ENCODE data around the gene GLYATL1B. TPM values are rescaled to one million over a fixed set of nuclear protein-coding genes. Genes with fewer than 3 reads are reported as not detected.
"Not testable (repeated sequence)": the region's sequence is repeated elsewhere in the genome, so short reads cannot be mapped to it uniquely, and the experiment has no call there.

GLYATL1B gene
- total RNA-seq = not detected

GRCh38 chr11:59086007-59086406 lies at the start of gene GLYATL1B:
TSS of gene GLYATL1B (plus strand) at chr11:59086307. CDS start at chr11:59086307, 0 bp downstream.
- H3K27me3 Mint-ChIP-seq, DNase-seq, H3K4me3 Mint-ChIP-seq, H3K9me3 Mint-ChIP-seq, H3K36me3 Mint-ChIP-seq, H3K4me1 Mint-ChIP-seq, H3K27ac Mint-ChIP-seq: not testable (repeated sequence)

DNA sequence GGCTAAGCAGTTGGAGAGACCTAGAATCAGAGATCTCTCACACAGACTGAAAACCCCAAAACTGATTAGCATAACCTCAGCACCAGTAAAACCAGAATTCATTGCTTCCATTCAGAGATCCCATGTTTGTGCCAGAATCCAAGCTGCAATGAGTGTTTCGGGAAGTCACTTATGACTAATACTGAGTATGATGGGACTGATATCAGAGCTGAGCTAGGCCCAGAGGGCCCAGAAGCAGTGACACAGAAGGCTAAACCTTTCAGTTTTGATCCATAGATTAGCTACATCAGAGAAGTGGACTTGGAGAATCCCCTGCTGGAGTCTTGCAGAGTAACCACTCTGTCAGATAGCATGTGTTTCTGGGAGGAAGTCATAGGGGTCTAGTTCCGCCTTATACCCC lies 49.6 kb upstream of the GLYATL1B start:
- not testable (repeated sequence) for DNase-seq, H3K9me3 Mint-ChIP-seq, H3K4me1 Mint-ChIP-seq, H3K27ac Mint-ChIP-seq, H3K36me3 Mint-ChIP-seq, H3K4me3 Mint-ChIP-seq
- H3K27me3 Mint-ChIP-seq = peaks cover 35% of the 10 kb centered on the region

DNA sequence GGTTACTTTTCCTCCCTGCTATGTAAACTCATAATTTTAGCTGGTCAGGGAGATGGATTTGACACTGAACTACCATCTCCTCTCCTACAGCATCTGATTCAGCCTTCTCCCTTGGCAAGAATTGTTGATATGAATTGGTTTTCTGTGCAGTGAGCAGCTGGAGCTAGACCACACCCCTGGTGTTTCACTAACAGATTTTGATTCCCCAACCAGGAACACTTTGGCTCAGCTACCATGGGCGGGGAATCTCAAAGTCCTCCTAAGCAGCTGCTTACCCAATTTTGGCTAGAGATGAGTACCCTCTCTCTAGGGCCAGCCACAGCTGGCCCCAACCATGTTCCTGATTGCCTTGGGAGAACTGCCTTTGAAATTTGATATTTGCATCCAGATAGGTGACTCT lies 48.7 kb upstream of the GLYATL1B start:
- H3K9me3 Mint-ChIP-seq, H3K27ac Mint-ChIP-seq, H3K4me1 Mint-ChIP-seq, DNase-seq, H3K36me3 Mint-ChIP-seq, H3K4me3 Mint-ChIP-seq: not testable (repeated sequence)
- peaks cover 37% of the 10 kb centered on the region for H3K27me3 Mint-ChIP-seq

- Mint-ChIP-seq H3K4me1 (no peaks in the 10 kb centered on the region), H3K4me3 (no peak overlapping the region), H3K9me3 (no peaks in the 10 kb centered on the region), H3K36me3 (no peaks in the 10 kb centered on the region), H3K27ac (no peak overlapping the region), H3K27me3 (peaks cover 18% of the 10 kb centered on the region)
- no peak for DNase-seq
Observed at GRCh38 chr11:59040607-59041006, 45.5 kb upstream of the GLYATL1B start.

- not testable (repeated sequence) for H3K9me3 Mint-ChIP-seq, H3K4me1 Mint-ChIP-seq, H3K27ac Mint-ChIP-seq, DNase-seq, H3K36me3 Mint-ChIP-seq, H3K4me3 Mint-ChIP-seq
- H3K27me3 Mint-ChIP-seq = peaks cover 12% of the 10 kb centered on the region
Observed at GRCh38 chr11:59051383-59051782, 34.7 kb upstream of the GLYATL1B start.

GRCh38 chr11:59052355-59052754 lies 33.8 kb upstream of the GLYATL1B start:
- H3K36me3 Mint-ChIP-seq, H3K4me1 Mint-ChIP-seq, H3K4me3 Mint-ChIP-seq, H3K9me3 Mint-ChIP-seq, H3K27ac Mint-ChIP-seq, DNase-seq: not testable (repeated sequence)
- peaks cover 19% of the 10 kb centered on the region for H3K27me3 Mint-ChIP-seq

- H3K9me3 Mint-ChIP-seq = no peaks in the 10 kb centered on the region
- peak; percentile 66 for DNase-seq
- H3K27me3 Mint-ChIP-seq = peaks cover 22% of the 10 kb centered on the region
- no peak overlapping the region for H3K27ac Mint-ChIP-seq
- no peak overlapping the region for H3K4me3 Mint-ChIP-seq
- H3K4me1 Mint-ChIP-seq = peaks cover 6% of the 10 kb centered on the region
- no peaks in the 10 kb centered on the region for H3K36me3 Mint-ChIP-seq
Observed at GRCh38 chr11:59053387-59053786, 32.7 kb upstream of the GLYATL1B start.

- H3K9me3 Mint-ChIP-seq, H3K36me3 Mint-ChIP-seq, H3K4me1 Mint-ChIP-seq, H3K27ac Mint-ChIP-seq: not testable (repeated sequence)
- Mint-ChIP-seq H3K27me3 (peaks cover 47% of the 10 kb centered on the region), H3K4me3 (peak overlapping the region; percentile 74)
- peak; percentile 83 for DNase-seq
Observed at GRCh38 chr11:59058120-59059033, 27.7 kb upstream of the GLYATL1B start.

DNA sequence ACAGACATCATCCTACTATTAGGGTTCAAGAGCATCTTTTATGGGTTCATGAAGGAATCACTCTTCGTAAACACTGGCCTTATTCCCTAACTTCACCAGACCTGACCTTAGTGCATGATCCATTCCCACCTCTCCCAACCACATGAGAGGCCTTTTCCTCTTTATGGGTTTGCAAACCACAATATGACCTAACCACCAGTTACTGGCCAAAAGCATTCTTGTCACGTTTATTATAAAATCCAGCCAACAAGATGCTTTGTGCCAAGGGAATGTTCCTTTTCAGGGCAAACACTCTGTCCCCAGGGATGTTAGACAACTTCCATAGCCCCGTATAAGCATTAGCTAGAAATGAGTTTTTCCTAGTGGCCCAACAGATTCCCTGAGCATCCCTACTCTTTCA lies 26.0 kb upstream of the GLYATL1B start:
- not testable (repeated sequence) for H3K4me1 Mint-ChIP-seq, H3K27ac Mint-ChIP-seq, H3K9me3 Mint-ChIP-seq, DNase-seq, H3K36me3 Mint-ChIP-seq, H3K4me3 Mint-ChIP-seq
- peaks cover 61% of the 10 kb centered on the region for H3K27me3 Mint-ChIP-seq

DNA sequence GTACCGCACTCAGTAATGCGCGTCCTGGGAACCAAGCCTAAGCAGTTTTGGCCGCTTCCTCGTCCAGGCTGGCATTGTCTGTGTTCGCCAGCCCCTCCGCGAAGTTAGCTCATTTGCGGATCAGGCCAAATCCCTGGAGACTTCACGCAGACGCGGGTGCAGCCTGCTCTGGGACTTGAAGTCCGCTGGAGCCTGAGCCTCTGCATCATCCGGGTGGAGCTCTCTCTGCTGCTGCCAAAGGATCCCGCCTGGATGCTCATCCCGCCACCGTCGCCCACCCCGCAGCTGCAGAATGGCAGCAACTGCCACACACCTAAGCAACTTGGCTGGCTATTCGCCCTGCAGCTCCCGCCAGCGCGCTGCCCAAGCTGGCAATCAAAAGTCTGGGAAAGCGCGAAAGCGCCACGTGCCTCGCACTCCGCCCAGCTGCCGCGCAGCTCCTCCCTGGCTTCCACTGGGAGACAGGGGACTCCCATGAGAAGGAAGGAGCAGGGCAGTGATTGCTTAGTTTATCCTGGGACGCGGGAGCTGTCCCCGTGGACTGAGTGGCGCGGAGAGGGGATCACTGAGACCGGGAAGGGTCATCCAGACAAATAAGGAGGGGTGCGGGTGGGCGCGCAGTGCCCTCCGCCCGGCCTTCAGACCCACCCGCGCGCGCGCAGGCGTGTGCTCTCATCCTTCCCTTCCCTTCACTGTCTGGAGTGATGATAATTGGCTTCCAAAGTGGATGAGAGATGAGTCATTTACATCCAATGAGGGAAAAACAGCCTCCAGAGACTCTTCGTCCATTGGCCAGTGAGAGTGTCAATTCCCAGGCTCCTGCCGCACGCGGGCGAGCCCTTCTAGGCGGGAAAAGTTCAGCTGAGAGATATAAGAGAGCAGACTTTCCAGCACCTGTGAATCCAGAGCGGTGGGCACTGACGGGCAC lies 23.2 kb upstream of the GLYATL1B start:
- no peaks in the 10 kb centered on the region for H3K36me3 Mint-ChIP-seq
- no peaks in the 10 kb centered on the region for H3K9me3 Mint-ChIP-seq
- no peak overlapping the region for H3K27ac Mint-ChIP-seq
- H3K4me3 Mint-ChIP-seq = no peak overlapping the region
- DNase-seq = no peak
- peaks cover 55% of the 10 kb centered on the region for H3K27me3 Mint-ChIP-seq
- H3K4me1 Mint-ChIP-seq = peaks cover 7% of the 10 kb centered on the region

- peaks cover 50% of the 10 kb centered on the region for H3K27me3 Mint-ChIP-seq
- H3K27ac Mint-ChIP-seq, H3K4me3 Mint-ChIP-seq, H3K4me1 Mint-ChIP-seq, DNase-seq, H3K36me3 Mint-ChIP-seq, H3K9me3 Mint-ChIP-seq: not testable (repeated sequence)
Observed at GRCh38 chr11:59063996-59064727, 21.9 kb upstream of the GLYATL1B start.

DNA sequence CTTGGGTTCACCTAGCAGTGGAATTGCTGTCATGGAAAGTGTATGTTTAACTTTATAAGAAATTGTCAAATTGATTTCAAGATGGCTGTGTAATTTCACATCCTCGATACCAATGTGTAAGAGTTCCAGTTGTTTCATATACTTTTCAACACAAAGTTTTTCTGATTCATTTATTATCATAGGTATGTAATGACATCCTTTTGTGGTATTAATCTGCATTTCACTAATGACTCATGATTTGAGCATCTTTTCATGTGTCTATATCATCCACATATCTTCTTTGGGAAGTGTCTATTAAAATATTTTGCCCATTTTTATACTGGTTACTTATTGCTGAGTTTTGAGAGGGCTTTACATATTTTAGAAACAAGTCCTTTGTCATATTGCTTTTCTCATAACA lies 17.0 kb upstream of the GLYATL1B start:
- H3K27me3 Mint-ChIP-seq = peaks cover 35% of the 10 kb centered on the region
- DNase-seq = no peak
- H3K4me1 Mint-ChIP-seq = no peaks in the 10 kb centered on the region
- no peaks in the 10 kb centered on the region for H3K9me3 Mint-ChIP-seq
- no peak overlapping the region for H3K27ac Mint-ChIP-seq
- H3K4me3 Mint-ChIP-seq = no peak overlapping the region
- H3K36me3 Mint-ChIP-seq = no peaks in the 10 kb centered on the region

- Mint-ChIP-seq H3K4me1 (peaks cover 3% of the 10 kb centered on the region), H3K36me3 (no peaks in the 10 kb centered on the region), H3K9me3 (peaks cover 1% of the 10 kb centered on the region), H3K27ac (no peak overlapping the region), H3K27me3 (peaks cover 21% of the 10 kb centered on the region), H3K4me3 (no peak overlapping the region)
- no peak for DNase-seq
Observed at GRCh38 chr11:59076876-59077571, 9.1 kb upstream of the GLYATL1B start.

DNA sequence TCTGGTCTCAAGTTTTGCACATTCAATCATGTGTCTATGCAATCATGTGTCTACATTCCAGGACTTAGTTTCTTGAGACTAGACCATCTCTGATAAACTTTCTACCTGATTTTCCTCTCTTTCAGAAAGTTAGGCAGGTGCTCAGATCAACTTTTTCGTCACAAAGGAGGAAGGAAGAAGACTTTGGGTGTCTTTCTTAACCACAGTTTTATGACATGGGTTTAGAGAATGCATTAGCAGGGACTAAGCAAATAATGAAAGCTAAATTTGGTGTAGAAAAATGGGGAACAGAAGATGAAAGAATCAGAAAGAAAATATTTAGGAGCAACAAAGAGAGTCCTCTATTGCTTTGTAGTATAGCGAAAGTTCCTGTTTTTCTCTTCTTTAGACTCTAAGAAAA lies 7.7 kb upstream of the GLYATL1B start:
- peaks cover 1% of the 10 kb centered on the region for H3K9me3 Mint-ChIP-seq
- peaks cover 3% of the 10 kb centered on the region for H3K4me1 Mint-ChIP-seq
- no peak overlapping the region for H3K4me3 Mint-ChIP-seq
- DNase-seq = no peak
- H3K27ac Mint-ChIP-seq = no peak overlapping the region
- peaks cover 15% of the 10 kb centered on the region for H3K27me3 Mint-ChIP-seq
- no peaks in the 10 kb centered on the region for H3K36me3 Mint-ChIP-seq

Measured in activated naive CD8-positive, alpha-beta T cell treated with anti-CD3 and anti-CD28 coated beads for 36 hours (primary cell).